CD4-positive, alpha-beta T cell (primary cell): ENCODE results near the gene CAND2. TPM values are rescaled to one million over a fixed set of nuclear protein-coding genes. Genes with fewer than 3 reads are reported as not detected.

ENCODE experiments used
- ATAC-seq: fragments of 200-7000 bp; cut with Tn5 transposase; one replicate; pipeline ENCODE4 v1.10.0; 2022; ENCODE audit warnings: mild to moderate bottlenecking; ENCODE audit not compliant: poor library complexity
- CTCF ChIA-PET: fragments of 350-600 bp; sonication (Branson Sonifier 250); formaldehyde crosslinking; loops from one replicate; lab custom pipeline; 2021; ENCODE audit warnings: antibody characterized with exemption, inconsistent platforms; lab: Charles Lee
- POLR2A ChIA-PET: fragments of 350-600 bp; sonication (Branson Sonifier 250); formaldehyde crosslinking; loops from one replicate; lab custom pipeline; 2021; ENCODE audit warnings: antibody characterized with exemption, inconsistent platforms; lab: Charles Lee
- DNase-seq, 14 experiments: peaks; one replicate each; pipeline ENCODE4 v3.0.0-alpha.2; 2013 to 2020; ENCODE audit warnings: mixed read lengths in 2 of 14
- H3K27ac ChIP-seq, 2 donors: one replicate each; pipeline versions ENCODE4 v1.5.1 to v1.7.0; 2013; ENCODE audit warnings: low read length in 2 of 2, low read depth in 1 of 2, mild to moderate bottlenecking in 1 of 2
- H3K27me3 ChIP-seq, 2 experiments: 1 replicate in 1 of 2; 2 replicates in 1 of 2; pipeline versions ENCODE4 v1.6.1 to v1.7.0; 2013; ENCODE audit warnings: low read length in 2 of 2, control low read depth in 1 of 2, mild to moderate bottlenecking in 1 of 2, moderate library complexity in 1 of 2; ENCODE audit not compliant: insufficient read depth in 2 of 2, control insufficient read depth in 1 of 2
- H3K36me3 ChIP-seq: one replicate; pipeline ENCODE4 v1.6.1; 2013; ENCODE audit warnings: low read length, control low read depth; ENCODE audit not compliant: insufficient read depth
- H3K4me1 ChIP-seq: one replicate; pipeline ENCODE4 v1.6.1; 2013; ENCODE audit warnings: low read length, control low read depth; ENCODE audit not compliant: insufficient read depth
- H3K4me3 ChIP-seq: one replicate; pipeline ENCODE4 v1.5.1; 2013; ENCODE audit warnings: mild to moderate bottlenecking, low read length, moderate library complexity
- H3K9me3 ChIP-seq, 2 experiments: 1 replicate in 1 of 2; 2 replicates in 1 of 2; pipeline versions ENCODE4 v1.6.1 to v1.7.0; 2013; ENCODE audit warnings: low read length in 2 of 2, mild to moderate bottlenecking in 2 of 2, control low read depth in 1 of 2, moderate library complexity in 1 of 2; ENCODE audit not compliant: control insufficient read depth in 1 of 2, insufficient read depth in 1 of 2
- H3K27ac Mint-ChIP-seq: one replicate; pipeline ENCODE4 v1.8.0; 2020; ENCODE audit warnings: mixed read lengths
- H3K27me3 Mint-ChIP-seq: one replicate; pipeline ENCODE4 v1.8.0; 2021; ENCODE audit warnings: mixed read lengths
- H3K36me3 Mint-ChIP-seq: one replicate; pipeline ENCODE4 v1.8.0; 2021; ENCODE audit warnings: low read depth, mixed read lengths
- H3K4me1 Mint-ChIP-seq: one replicate; pipeline ENCODE4 v1.8.0; 2021; ENCODE audit warnings: low read depth, mixed read lengths
- H3K4me3 Mint-ChIP-seq: one replicate; pipeline ENCODE4 v1.8.0; 2020; ENCODE audit warnings: mild to moderate bottlenecking, mixed read lengths
- H3K9me3 Mint-ChIP-seq: one replicate; pipeline ENCODE4 v1.8.0; 2020; ENCODE audit warnings: mixed read lengths
- CTCF ChIP-seq: fragments of 200-600 bp; IDR thresholded peaks from one replicate; pipeline ENCODE4 v1.8.0; 2022; ENCODE audit warnings: antibody characterized with exemption, mild to moderate bottlenecking
- intact Hi-C, 2 experiments: fragments of 100-400 bp; cut with DNase I in 1 of 2; cut with micrococcal nuclease in 1 of 2; formaldehyde crosslinking; loops; one replicate each; pipeline versions ENCODE4 v1.15.1 to v1.9.0; 2023 to 2025; cut with DNase I, micrococcal nuclease
- total RNA-seq, 174 experiments: library from RNA in 2 of 174; stranded (reverse) in 2 of 174; gene quantifications; one replicate each; pipeline ENCODE4 v1.2.3 and lab custom pipeline; 2021 to 2026

Gene CAND2
- total RNA-seq, 2 experiments from 2014 or later: 3.5 to 6.0 TPM

DNA sequence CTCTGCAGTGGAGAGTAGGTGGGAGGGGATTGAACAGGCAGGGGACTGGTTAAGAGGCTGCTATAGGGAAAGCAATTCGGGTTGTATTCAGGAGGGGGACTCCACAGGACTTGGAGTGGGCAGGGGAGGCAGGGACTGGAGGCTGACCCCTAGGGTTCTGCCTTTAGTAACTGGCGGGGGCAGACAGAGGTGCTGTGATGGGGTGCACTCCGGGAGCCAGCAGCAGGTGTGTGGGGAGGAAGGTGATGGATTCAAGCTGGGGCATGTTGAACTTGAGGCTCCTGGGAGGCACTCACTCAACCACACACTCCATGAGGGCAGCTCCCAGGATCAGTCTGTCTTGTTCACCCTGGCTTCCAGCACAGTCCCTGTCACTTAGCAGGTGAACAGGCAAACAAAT is 12.5 kb downstream of the CAND2 start:
- no peaks in the 10 kb centered on the region for H3K9me3 Mint-ChIP-seq

GRCh38 chr3:12809435-12809834 is 13.0 kb downstream of the CAND2 start:
- no peak overlapping the region for H3K27ac ChIP-seq
- intact Hi-C loops: loop anchor here in 1 of 2 experiments (2.0 kb wide), 1 partner anchor 21 kb away; no protein-coding TSS in a partner anchor
- no peak overlapping the region for H3K4me3 ChIP-seq

More for the DNA sequence above, 12.5 kb downstream of the CAND2 start:
- Histone ChIP-seq H3K4me1 (peaks cover 16% of the 10 kb centered on the region), H3K27ac (no peak overlapping the region), H3K9me3 (no peaks in the 10 kb centered on the region), H3K27me3 (no peaks in the 10 kb centered on the region), H3K36me3 (no peaks in the 10 kb centered on the region), H3K4me3 (no peak overlapping the region)
- peak overlapping the region; percentile 83 for H3K4me3 Mint-ChIP-seq
- H3K36me3 Mint-ChIP-seq: peaks cover 14% of the 10 kb centered on the region
- H3K4me1 Mint-ChIP-seq: peaks cover 19% of the 10 kb centered on the region
- no peak for DNase-seq
- no peak overlapping the region for H3K27ac Mint-ChIP-seq
- ATAC-seq: no peak
- intact Hi-C loops: loop anchor here in 1 of 2 experiments (2.0 kb wide), 1 partner anchor 20 kb away; no protein-coding TSS in a partner anchor
- no peaks in the 10 kb centered on the region for H3K27me3 Mint-ChIP-seq
- POLR2A ChIA-PET: interaction anchor here (0.6 to 4.5 kb wide), 4 partner anchors 10 to 275 kb away, joined by 4 to 62 read pairs (median 4); partner anchors contain the start of gene RPL32
- TF ChIP-seq CTCF: no peak
- CTCF ChIA-PET: interaction anchor here (1.1 to 2.9 kb wide), 3 partner anchors 10 to 32 kb away, joined by 3 to 29 read pairs (median 15); partner anchors contain the start of gene RPL32

More at GRCh38 chr3:12809435-12809834, 13.0 kb downstream of the CAND2 start:
- no peaks in the 10 kb centered on the region for H3K9me3 Mint-ChIP-seq
- no peak for DNase-seq
- H3K4me1 ChIP-seq: peaks cover 16% of the 10 kb centered on the region
- H3K27me3 Mint-ChIP-seq: no peaks in the 10 kb centered on the region
- CTCF ChIA-PET: interaction anchor here (1.1 to 2.9 kb wide), 10 partner anchors 8 to 80 kb away, joined by 3 to 29 read pairs (median 4); partner anchors contain the start of genes CAND2 and RPL32
- POLR2A ChIA-PET: interaction anchor here (1.2 to 4.5 kb wide), 4 partner anchors 9 to 145 kb away, joined by 4 to 62 read pairs (median 16); partner anchors contain the start of genes CAND2, RAF1 and RPL32
- H3K4me3 Mint-ChIP-seq: peak overlapping the region; percentile 83
- no peaks in the 10 kb centered on the region for H3K36me3 ChIP-seq
- H3K4me1 Mint-ChIP-seq: peaks cover 19% of the 10 kb centered on the region
- H3K27me3 ChIP-seq: no peaks in the 10 kb centered on the region
- H3K27ac Mint-ChIP-seq: no peak overlapping the region
- ATAC-seq: no peak
- no peak for TF ChIP-seq CTCF
- H3K36me3 Mint-ChIP-seq: peaks cover 12% of the 10 kb centered on the region
- no peaks in the 10 kb centered on the region for H3K9me3 ChIP-seq
